Smooth muscle cell (in vitro differentiated cells): Measurements from ENCODE around the gene ZNF277. TPM values are rescaled to one million over a fixed set of nuclear protein-coding genes. Genes with fewer than 3 reads are reported as not detected.

ENCODE experiments used
- DNase-seq: peaks from one replicate; lab custom pipeline; 2025; ENCODE audit not compliant: unreplicated experiment; lab: John Stamatoyannopoulos, UW
- H2AFZ ChIP-seq: fragments of 200-600 bp; sonication (generic); 2 replicates; pipeline ENCODE4 v1.6.0; 2016; ENCODE audit warnings: antibody characterized with exemption, low read depth, mild to moderate bottlenecking
- H3F3A ChIP-seq: fragments of 200-600 bp; sonication (generic); 2 replicates; pipeline ENCODE4 v1.6.0; 2017; ENCODE audit warnings: antibody characterized with exemption, low read depth
- H3K27ac ChIP-seq: fragments of 200-600 bp; sonication (generic); 2 replicates; pipeline ENCODE4 v1.5.1; 2016; ENCODE audit warnings: low read depth, mild to moderate bottlenecking
- H3K27me3 ChIP-seq: fragments of 200-600 bp; sonication (generic); 2 replicates; pipeline ENCODE4 v1.6.1; 2016; ENCODE audit warnings: low read depth, mild to moderate bottlenecking
- H3K36me3 ChIP-seq: fragments of 200-600 bp; sonication (generic); 2 replicates; pipeline ENCODE4 v1.5.1; 2016; ENCODE audit warnings: low read depth
- H3K4me1 ChIP-seq: fragments of 200-600 bp; sonication (generic); 2 replicates; pipeline ENCODE4 v1.5.1; 2016; ENCODE audit warnings: low read depth
- H3K4me2 ChIP-seq: fragments of 200-600 bp; sonication (generic); 2 replicates; pipeline ENCODE4 v1.6.0; 2016; ENCODE audit warnings: mild to moderate bottlenecking
- H3K4me3 ChIP-seq: fragments of 200-600 bp; sonication (generic); 2 replicates; pipeline ENCODE4 v1.5.1; 2016; ENCODE audit warnings: mild to moderate bottlenecking
- H3K79me2 ChIP-seq: fragments of 200-600 bp; sonication (generic); 2 replicates; pipeline ENCODE4 v1.6.0; 2016; ENCODE audit warnings: low read depth, mild to moderate bottlenecking
- H3K9ac ChIP-seq: fragments of 200-600 bp; sonication (generic); 2 replicates; pipeline ENCODE4 v1.6.0; 2016; ENCODE audit warnings: low read depth
- H3K9me3 ChIP-seq: fragments of 200-600 bp; sonication (generic); replicated peaks from 2 replicates; pipeline ENCODE4 v1.5.1; 2016; ENCODE audit warnings: low read depth
- H4K20me1 ChIP-seq: fragments of 200-600 bp; sonication (generic); 2 replicates; pipeline ENCODE4 v1.6.0; 2016; ENCODE audit warnings: low read depth
- CTCF ChIP-seq: fragments of 200-600 bp; sonication (generic); IDR thresholded peaks from 2 replicates; pipeline ENCODE4 v1.5.1; 2017; ENCODE audit warnings: borderline replicate concordance, mild to moderate bottlenecking, antibody characterized with exemption; ENCODE audit not compliant: insufficient read depth, poor library complexity, severe bottlenecking
- WGBS: methylation state at CpG from one replicate; pipeline ENCODE4 v1.1.7; 2016; ENCODE audit warnings: low lambda C conversion rate; 5-methylcytosine and 5-hydroxymethylcytosine counted together
- polyA plus RNA-seq: library from polyadenylated mRNA; unstranded; fragments of >200 nt; fragmentation: Nextera tagmentation; extraction: Ambion mirVana; gene quantifications from 2 replicates; pipeline ENCODE4 v1.2.1, GENCODE V29; 2016
- total RNA-seq: library from RNA; depleted of rRNA; stranded (reverse); fragments of >200 nt; gene quantifications from 2 replicates; pipeline ENCODE4 v1.2.3, GENCODE V29; 2014

The ZNF277 gene
- total and polyA plus RNA-seq, 2 experiments from 2014 or later: 8.4 to 28.0 TPM

GRCh38 chr7:112174192-112174591 lies 32.3 kb upstream of the ZNF277 start:
- Histone ChIP-seq H3K4me3 (no peak overlapping the region), H3K36me3 (no peaks in the 10 kb centered on the region), H3K9me3 (no peaks in the 10 kb centered on the region), H3K9ac (no peak overlapping the region), H2AFZ (no peak overlapping the region), H3F3A (peaks cover 5% of the 10 kb centered on the region), H3K27ac (no peak overlapping the region), H3K4me2 (no peak overlapping the region), H4K20me1 (peaks cover 65% of the 10 kb centered on the region), H3K27me3 (no peaks in the 10 kb centered on the region), H3K4me1 (peaks cover 12% of the 10 kb centered on the region), H3K79me2 (peaks cover 48% of the 10 kb centered on the region)
- 97% methylated on average over 3 of the region's 3 CpGs for WGBS
- no peak for TF ChIP-seq CTCF
- DNase-seq: no peak

GRCh38 chr7:112176241-112176640 lies 30.3 kb upstream of the ZNF277 start:
- peaks cover 12% of the 10 kb centered on the region for H3K4me1 ChIP-seq
- H2AFZ ChIP-seq: no peak overlapping the region
- no peaks in the 10 kb centered on the region for H3K27me3 ChIP-seq
- H3K9me3 ChIP-seq: no peaks in the 10 kb centered on the region
- WGBS: 96% methylated on average over 2 of the region's 2 CpGs
- H3K9ac ChIP-seq: no peak overlapping the region
- no peak overlapping the region for H3K27ac ChIP-seq
- peaks cover 76% of the 10 kb centered on the region for H4K20me1 ChIP-seq
- no peaks in the 10 kb centered on the region for H3K36me3 ChIP-seq
- TF ChIP-seq CTCF: no peak
- peaks cover 36% of the 10 kb centered on the region for H3K79me2 ChIP-seq
- H3F3A ChIP-seq: peaks cover 5% of the 10 kb centered on the region
- DNase-seq: no peak
- no peak overlapping the region for H3K4me2 ChIP-seq
- H3K4me3 ChIP-seq: no peak overlapping the region

DNA sequence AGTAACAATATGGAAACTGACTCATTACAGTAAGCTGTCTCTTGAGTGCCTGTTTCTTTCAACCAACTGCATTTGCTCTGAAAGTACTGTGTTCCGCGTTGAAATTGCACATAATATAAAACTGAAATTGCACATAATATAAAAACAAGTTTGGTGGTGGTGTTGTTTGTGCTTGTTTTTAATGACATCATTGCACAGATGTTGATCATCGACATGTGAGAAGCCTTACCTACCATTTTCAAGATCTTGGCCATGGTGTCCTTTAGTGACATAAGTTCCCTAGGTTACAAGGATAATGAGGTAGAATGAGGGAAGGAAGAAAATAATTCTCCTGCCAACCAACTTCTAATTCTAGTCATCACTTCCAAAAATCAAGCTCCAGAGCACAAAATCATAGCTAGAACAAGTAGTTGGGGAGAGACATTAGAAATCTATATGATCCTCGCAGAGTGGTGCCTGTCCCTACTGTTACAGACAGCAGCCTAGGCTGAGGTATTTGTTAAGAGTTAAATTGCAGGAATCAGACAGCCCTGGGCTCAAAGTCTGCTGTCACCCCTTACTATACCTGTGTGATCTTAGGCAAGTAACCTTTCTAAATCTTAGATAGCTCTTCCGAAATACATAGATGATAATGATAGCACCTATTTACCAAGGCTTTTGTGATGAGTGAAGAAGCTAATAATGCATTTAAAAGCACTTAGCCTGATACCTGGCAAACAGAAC lies 29.6 kb upstream of the ZNF277 start:
- Histone ChIP-seq H2AFZ (no peak overlapping the region), H3F3A (peaks cover 5% of the 10 kb centered on the region), H3K9ac (no peak overlapping the region), H3K36me3 (no peaks in the 10 kb centered on the region), H4K20me1 (peaks cover 80% of the 10 kb centered on the region), H3K4me1 (peaks cover 12% of the 10 kb centered on the region), H3K79me2 (peaks cover 40% of the 10 kb centered on the region), H3K4me2 (no peak overlapping the region), H3K9me3 (no peaks in the 10 kb centered on the region), H3K27ac (no peak overlapping the region), H3K4me3 (no peak overlapping the region), H3K27me3 (no peaks in the 10 kb centered on the region)
- WGBS: 91% methylated on average over 5 of the region's 5 CpGs
- DNase-seq: no peak
- TF ChIP-seq CTCF: no peak

- Histone ChIP-seq H3K27me3 (no peaks in the 10 kb centered on the region), H3K4me3 (no peak overlapping the region), H3K4me1 (no peaks in the 10 kb centered on the region), H3K9ac (no peak overlapping the region), H3K36me3 (no peaks in the 10 kb centered on the region), H4K20me1 (peaks cover 82% of the 10 kb centered on the region), H3K27ac (no peak overlapping the region), H3K79me2 (peaks cover 57% of the 10 kb centered on the region), H3K9me3 (no peaks in the 10 kb centered on the region), H2AFZ (no peak overlapping the region), H3K4me2 (no peak overlapping the region), H3F3A (no peaks in the 10 kb centered on the region)
- WGBS: 93% methylated on average over 4 of the region's 4 CpGs
- no peak for DNase-seq
- TF ChIP-seq CTCF: no peak
Measured at GRCh38 chr7:112180223-112180622, 26.3 kb upstream of the ZNF277 start.
